Measurements from ENCODE around the gene CHAF1A. TPM values are rescaled to one million over a fixed set of nuclear protein-coding genes. Genes with fewer than 3 reads are reported as not detected.

Gene CHAF1A
- total RNA-seq: 10 to 100 TPM in 1 of 4 donors, 1 to 10 TPM in 3; 2.4 to 11.9 (median 7.4) TPM

GRCh38 chr19:4402171-4403004 is at the start of gene CHAF1A:
Gene CHAF1A, plus strand, starts transcription at chr19:4402640. Its CDS starts 123 bp downstream, at chr19:4402763.
- Histone ChIP-seq H3K4me1 (peaks cover under 1 to 52% (median 22%) of the 10 kb centered on the region in 3 donors), H3K27me3 (no peaks in the 10 kb centered on the region), H3K4me3 (peak within 1 kb of the TSS; percentile 66 to 92), H3K9me3 (no peaks in the 10 kb centered on the region), H3K36me3 (no peaks in the 10 kb centered on the region), H3K27ac (peak within 1 kb of the TSS; percentile 90 to 97 (median 94))
- peak; percentile 97 for ATAC-seq
- TF ChIP-seq POLR2A (IDR thresholded peaks at IDR 0.05) (peak in 1 of 2 donors; percentile 41), CTCF (IDR thresholded peaks at IDR 0.05) (peak in 1 of 4 experiments; percentile 11), EP300 (IDR thresholded peaks at IDR 0.05) (no peak), POLR2AphosphoS5 (IDR thresholded peaks at IDR 0.05) (peak; percentile 78)
- WGBS, 2 donors (ENCODE audit: low coverage in 1 of 2): 0% methylated on average over 4 to 9 of the region's 84 CpGs

- no peak overlapping the region for H3K27ac ChIP-seq
- peaks cover 0 to 10% (median 0%) of the 10 kb centered on the region in 3 donors for H3K4me1 ChIP-seq
- H3K4me3 ChIP-seq: no peak overlapping the region
- no peaks in the 10 kb centered on the region for H3K27me3 ChIP-seq
- no peaks in the 10 kb centered on the region for H3K9me3 ChIP-seq
- WGBS, 2 donors (ENCODE audit: low coverage in 1 of 2): 40% methylated on average over 6 of the region's 9 CpGs; no CpG with 5 or more reads in 1 of the 2 donors
- TF ChIP-seq EP300 (IDR thresholded peaks at IDR 0.05): no peak
- no peak for TF ChIP-seq POLR2A (IDR thresholded peaks at IDR 0.05)
- TF ChIP-seq CTCF (IDR thresholded peaks at IDR 0.05): peak in 3 of 4 experiments; percentile 50 to 68 (median 67)
- TF ChIP-seq POLR2AphosphoS5 (IDR thresholded peaks at IDR 0.05): no peak
- peak; percentile 69 for ATAC-seq
- H3K36me3 ChIP-seq: peaks cover 0 to 50% of the 10 kb centered on the region in 2 donors
Observed at GRCh38 chr19:4352701-4353121, 49.7 kb upstream of the CHAF1A start.

GRCh38 chr19:4354282-4354681 is 48.2 kb upstream of the CHAF1A start:
- TF ChIP-seq POLR2AphosphoS5 (IDR thresholded peaks at IDR 0.05): no peak
- TF ChIP-seq EP300 (IDR thresholded peaks at IDR 0.05): no peak
- TF ChIP-seq POLR2A (IDR thresholded peaks at IDR 0.05): no peak
- TF ChIP-seq CTCF (IDR thresholded peaks at IDR 0.05): no peak
- H3K27ac ChIP-seq: no peak overlapping the region
- 100% methylated on average over 1 of the region's 12 CpGs; no CpG with 5 or more reads in 1 of the 2 donors for whole genome bisulfite sequencing, 2 donors (ENCODE audit: low coverage in 1 of 2)
- H3K36me3 ChIP-seq: peaks cover 0 to 52% of the 10 kb centered on the region in 2 donors
- no peaks in the 10 kb centered on the region for H3K9me3 ChIP-seq
- peaks cover 0 to 10% (median 0%) of the 10 kb centered on the region in 3 donors for H3K4me1 ChIP-seq
- H3K27me3 ChIP-seq: no peaks in the 10 kb centered on the region
- H3K4me3 ChIP-seq: no peak overlapping the region
- no peak for ATAC-seq

GRCh38 chr19:4354897-4355296 is 47.5 kb upstream of the CHAF1A start:
- peaks cover 0 to 16% (median 0%) of the 10 kb centered on the region in 3 donors for H3K4me1 ChIP-seq
- 74% methylated on average over 3 of the region's 17 CpGs; no CpG with 5 or more reads in 1 of the 2 donors for WGBS, 2 donors (ENCODE audit: low coverage in 1 of 2)

More at GRCh38 chr19:4354897-4355296, 47.5 kb upstream of the CHAF1A start:
- no peak overlapping the region for H3K27ac ChIP-seq
- H3K36me3 ChIP-seq: peaks cover 0 to 58% of the 10 kb centered on the region in 2 donors
- no peak overlapping the region for H3K4me3 ChIP-seq
- no peaks in the 10 kb centered on the region for H3K27me3 ChIP-seq
- ATAC-seq: no peak
- H3K9me3 ChIP-seq: no peaks in the 10 kb centered on the region
- TF ChIP-seq POLR2AphosphoS5 (IDR thresholded peaks at IDR 0.05): no peak
- TF ChIP-seq CTCF (IDR thresholded peaks at IDR 0.05): no peak
- TF ChIP-seq POLR2A (IDR thresholded peaks at IDR 0.05): no peak
- no peak for TF ChIP-seq EP300 (IDR thresholded peaks at IDR 0.05)

All from gastroesophageal sphincter (tissue), 4 donors.